SK-N-SH (cell line): Measurements from ENCODE around the gene OPRPN. TPM values are rescaled to one million over a fixed set of nuclear protein-coding genes. Genes with fewer than 3 reads are reported as not detected.

Experiments
- CTCF ChIA-PET: fragments of 300-600, 350-600 bp; formaldehyde crosslinking; extraction: SDS; loops from one replicate; lab custom pipeline; 2021; lab: Yijun Ruan, JAX
- POLR2A ChIA-PET: fragments of 350-600 bp; sonication (Branson Sonifier 250); formaldehyde crosslinking; extraction: SDS; loops from one replicate; lab custom pipeline; 2020; ENCODE audit warnings: antibody characterized with exemption, inconsistent platforms; lab: Yijun Ruan, JAX
- DNase-seq: peaks from one replicate; pipeline ENCODE4 v3.0.0; 2012
- H2AFZ ChIP-seq: fragments of 200-600 bp; sonication (generic); 2 replicates; pipeline ENCODE4 v1.8.1; 2016; ENCODE audit warnings: antibody characterized with exemption, mild to moderate bottlenecking, low read depth
- H3F3A ChIP-seq: fragments of 200-600 bp; sonication (generic); replicated peaks from 2 replicates; pipeline ENCODE3; 2016; ENCODE audit warnings: antibody characterized with exemption, mild to moderate bottlenecking; ENCODE audit not compliant: insufficient read depth
- H3K27ac ChIP-seq, 2 experiments: fragments of 200-500 bp in 1 of 2; fragments of 200-600 bp in 1 of 2; sonication (Bioruptor generic) in 1 of 2; sonication (generic), shearing (Covaris generic) in 1 of 2; 2 replicates each; pipeline versions ENCODE4 v1.5.1 to v1.6.1; 2014 to 2016; ENCODE audit warnings: low read depth in 2 of 2, inconsistent platforms in 1 of 2, low read length in 1 of 2, mild to moderate bottlenecking in 1 of 2, mixed read lengths in 1 of 2
- H3K27me3 ChIP-seq: fragments of 200-600 bp; sonication (generic), shearing (Covaris generic); 2 replicates; pipeline ENCODE4 v1.6.1; 2016; ENCODE audit warnings: mixed run types; ENCODE audit not compliant: insufficient read depth
- H3K36me3 ChIP-seq, 2 experiments: fragments of 200-500 bp in 1 of 2; fragments of 200-600 bp in 1 of 2; sonication (Bioruptor generic) in 1 of 2; sonication (generic) in 1 of 2; replicated peaks in 1 of 2; 2 replicates each; pipeline versions ENCODE3 to v1.5.1; 2014 to 2016; ENCODE audit warnings: low read length in 1 of 2, mild to moderate bottlenecking in 1 of 2; ENCODE audit not compliant: insufficient read depth in 2 of 2, control insufficient read depth in 1 of 2
- H3K4me1 ChIP-seq, 2 experiments: fragments of 200-500 bp in 1 of 2; fragments of 200-600 bp in 1 of 2; sonication (Bioruptor generic) in 1 of 2; sonication (generic), shearing (Covaris generic) in 1 of 2; 2 replicates each; pipeline versions ENCODE4 v1.5.1 to v1.6.1; 2014 to 2016; ENCODE audit warnings: low read depth in 1 of 2, low read length in 1 of 2, mixed run types in 1 of 2; ENCODE audit not compliant: insufficient read depth in 2 of 2, control insufficient read depth in 1 of 2
- H3K4me2 ChIP-seq: fragments of 200-600 bp; sonication (generic), shearing (Covaris generic); 2 replicates; pipeline ENCODE4 v1.6.1; 2017; ENCODE audit warnings: mixed run types
- H3K4me3 ChIP-seq, 2 experiments: fragments of 200-500 bp in 1 of 2; fragments of 200-600 bp in 1 of 2; sonication (Bioruptor generic) in 1 of 2; sonication (generic), shearing (Covaris generic) in 1 of 2; 2 replicates each; pipeline versions ENCODE4 v1.5.1 to v1.8.1; 2014 to 2016; ENCODE audit warnings: low read depth in 2 of 2, inconsistent platforms in 1 of 2, low read length in 1 of 2, mild to moderate bottlenecking in 1 of 2, mixed read lengths in 1 of 2, moderate library complexity in 1 of 2
- H3K79me2 ChIP-seq: fragments of 200-600 bp; sonication (generic); 2 replicates; pipeline ENCODE4 v1.8.1; 2017; ENCODE audit warnings: mild to moderate bottlenecking; ENCODE audit not compliant: insufficient read depth
- H3K9ac ChIP-seq: fragments of 200-600 bp; sonication (generic); 2 replicates; pipeline ENCODE4 v1.6.1; 2017; ENCODE audit warnings: mixed run types
- H3K9me2 ChIP-seq: fragments of 200-600 bp; sonication (generic); 2 replicates; pipeline ENCODE4 v1.6.1; 2017; ENCODE audit warnings: mixed run types
- H3K9me3 ChIP-seq: fragments of 200-600 bp; sonication (generic); 2 replicates; pipeline ENCODE4 v1.6.1; 2017; ENCODE audit warnings: mixed run types, mild to moderate bottlenecking, moderate library complexity
- H4K20me1 ChIP-seq: fragments of 200-600 bp; sonication (generic); 2 replicates; pipeline ENCODE4 v1.6.1; 2017; ENCODE audit warnings: mild to moderate bottlenecking, mixed run types; ENCODE audit not compliant: insufficient read depth
- CHD2 ChIP-seq: fragments of 150-350 bp; IDR thresholded peaks from 2 replicates; pipeline ENCODE4 v1.6.1; 2018; ENCODE audit warnings: low read length; ENCODE audit not compliant: partially characterized antibody
- ELF1 ChIP-seq: IDR thresholded peaks from 2 replicates; pipeline ENCODE4 v1.4.0; 2012
- EZH2phosphoT487 ChIP-seq: fragments of 200-600 bp; sonication (generic); IDR thresholded peaks from 2 replicates; pipeline ENCODE4 v1.6.1; 2017; ENCODE audit warnings: low read depth, mixed run types, mild to moderate bottlenecking, antibody characterized with exemption, moderate library complexity, borderline replicate concordance
- FOSL2 ChIP-seq: IDR thresholded peaks from 2 replicates; pipeline ENCODE4 v1.4.0; 2012; ENCODE audit warnings: low read depth, mild to moderate bottlenecking, moderate library complexity, borderline replicate concordance
- FOXJ3 ChIP-seq: sonication (generic); formaldehyde crosslinking; IDR thresholded peaks from 2 replicates; pipeline ENCODE4 v1.5.1; 2020; ENCODE audit warnings: mild to moderate bottlenecking, missing genetic modification reagents
- FOXM1 ChIP-seq: IDR thresholded peaks from 2 replicates; pipeline ENCODE4 v1.4.0; 2012; ENCODE audit warnings: low read depth, mild to moderate bottlenecking
- GATA2 ChIP-seq: sonication (generic); formaldehyde crosslinking; IDR thresholded peaks from 2 replicates; pipeline ENCODE4 v1.5.0; 2020; ENCODE audit warnings: mild to moderate bottlenecking, missing genetic modification reagents
- JUND ChIP-seq: IDR thresholded peaks from 2 replicates; pipeline ENCODE4 v1.4.0; 2012
- MXI1 ChIP-seq: IDR thresholded peaks from 2 replicates; pipeline ENCODE4 v1.6.1; 2012; ENCODE audit warnings: mild to moderate bottlenecking, low read depth, low read length, improper control_type of control experiment
- NFIC ChIP-seq: IDR thresholded peaks from 2 replicates; pipeline ENCODE4 v1.4.0; 2012; ENCODE audit warnings: borderline replicate concordance
- NRF1 ChIP-seq: IDR thresholded peaks from 2 replicates; pipeline ENCODE4 v1.6.1; 2012; ENCODE audit warnings: low read depth, mild to moderate bottlenecking, low read length
- PBX3 ChIP-seq: IDR thresholded peaks from 2 replicates; pipeline ENCODE4; 2012
- POLR2AphosphoS5 ChIP-seq: IDR thresholded peaks from 2 replicates; pipeline ENCODE4 v1.6.1; 2012; ENCODE audit warnings: low read depth, low read length
- RAD21 ChIP-seq: IDR thresholded peaks from 2 replicates; pipeline ENCODE4 v1.6.1; 2012; ENCODE audit warnings: mild to moderate bottlenecking, low read length
- RXRA ChIP-seq: IDR thresholded peaks from 2 replicates; pipeline ENCODE4 v1.4.0; 2012; ENCODE audit warnings: low read depth, mild to moderate bottlenecking, borderline replicate concordance
- TCF12 ChIP-seq: IDR thresholded peaks from 2 replicates; pipeline ENCODE4 v1.4.0; 2012
- USF1 ChIP-seq: IDR thresholded peaks from 2 replicates; pipeline ENCODE4 v1.4.0; 2012; ENCODE audit warnings: low read depth, borderline replicate concordance
- USF2 ChIP-seq: fragments of 150-350 bp; IDR thresholded peaks from 2 replicates; pipeline ENCODE4 v1.6.1; 2017; ENCODE audit warnings: antibody characterized with exemption, low read length, low read depth, borderline replicate concordance
- WGBS: methylation state at CpG from one replicate; pipeline ENCODE4 v1.1.6; 2017; ENCODE audit warnings: low lambda C conversion rate; 5-methylcytosine and 5-hydroxymethylcytosine counted together
- polyA plus RNA-seq, 3 experiments: library from polyadenylated mRNA; depleted of rRNA; stranded (reverse); fragments of >200 nt; gene quantifications; 2 replicates each; pipeline ENCODE4 v1.2.3, GENCODE V29; 2012

Gene OPRPN
- polyA plus RNA-seq, 1 of the 3 experiments (the other 2 are of a cell fraction) = not detected

- H2AFZ ChIP-seq = no peak overlapping the region
- no peaks in the 10 kb centered on the region for H3K79me2 ChIP-seq
- H3K4me3 ChIP-seq = no peak overlapping the region
- CTCF ChIA-PET = no interaction called here
- H3K9ac ChIP-seq = no peak overlapping the region
- WGBS = 8% methylated on average over 1 of the region's 1 CpG
- TF ChIP-seq EZH2phosphoT487 (no peak), FOSL2 (no peak), FOXJ3 (CRISPR knock-in tag) (no peak), NRF1 (no peak), MXI1 (no peak), JUND (no peak), USF1 (no peak)
- DNase-seq = no peak
- POLR2A ChIA-PET = no interaction called here
- H3K4me1 ChIP-seq = no peaks in the 10 kb centered on the region
- H3K4me2 ChIP-seq = no peak overlapping the region
- H3K9me3 ChIP-seq = no peaks in the 10 kb centered on the region
- H3K27me3 ChIP-seq = no peaks in the 10 kb centered on the region
- H4K20me1 ChIP-seq = no peaks in the 10 kb centered on the region
- H3K36me3 ChIP-seq = no peaks in the 10 kb centered on the region
- H3F3A ChIP-seq = no peaks in the 10 kb centered on the region
- no peak overlapping the region for H3K27ac ChIP-seq
- no peaks in the 10 kb centered on the region; the same call in 1 of the 2 replicates for H3K9me2 ChIP-seq
These were observed 5.0 kb downstream of the OPRPN start for GRCh38 chr4:70402762-70403161.

DNA sequence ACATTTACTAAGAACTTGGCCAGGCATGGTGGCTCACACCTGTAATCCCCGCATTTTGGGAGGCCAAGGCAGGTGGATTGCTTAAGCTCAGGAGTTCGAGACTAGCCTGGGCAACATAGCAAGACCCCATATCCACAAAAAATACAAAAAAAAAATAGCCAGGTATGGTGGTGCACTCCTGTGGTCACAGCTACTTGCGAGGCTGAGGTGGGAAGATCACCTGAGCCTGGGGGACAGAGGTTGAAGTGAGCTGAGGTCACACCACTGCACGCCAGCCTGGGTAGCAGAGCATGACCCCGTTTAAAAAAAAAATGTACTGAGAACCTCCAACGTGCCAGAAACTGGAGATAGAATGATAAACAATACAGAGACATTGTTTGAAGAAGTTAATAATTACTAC lies 8.0 kb downstream of the OPRPN start:
- Histone ChIP-seq H3K9me3 (no peaks in the 10 kb centered on the region), H3K9me2 (no peaks in the 10 kb centered on the region; the same call in 1 of the 2 replicates), H2AFZ (no peak overlapping the region), H3K79me2 (no peaks in the 10 kb centered on the region), H3K4me2 (no peak overlapping the region), H3K9ac (no peak overlapping the region), H3K27me3 (no peaks in the 10 kb centered on the region), H3K4me1 (no peaks in the 10 kb centered on the region), H3K4me3 (no peak overlapping the region), H3K27ac (no peak overlapping the region), H4K20me1 (no peaks in the 10 kb centered on the region), H3K36me3 (no peaks in the 10 kb centered on the region), H3F3A (no peaks in the 10 kb centered on the region)
- ChIA-PET CTCF (no interaction called here), POLR2A (no interaction called here)
- WGBS = 2% methylated on average over 6 of the region's 6 CpGs
- no peak for TF ChIP-seq RAD21
- TF ChIP-seq CHD2 = no peak
- no peak for TF ChIP-seq ELF1
- TF ChIP-seq FOXJ3 (CRISPR knock-in tag) = no peak
- TF ChIP-seq PBX3 = no peak
- no peak for TF ChIP-seq JUND
- no peak for TF ChIP-seq EZH2phosphoT487
- TF ChIP-seq FOXM1 = no peak
- no peak for TF ChIP-seq USF1
- TF ChIP-seq USF2 = no peak
- no peak for TF ChIP-seq POLR2AphosphoS5
- TF ChIP-seq TCF12 = no peak
- TF ChIP-seq RXRA = no peak
- no peak for TF ChIP-seq NFIC
- TF ChIP-seq GATA2 = no peak
- DNase-seq = no peak
